NCI-H1105 (cell line): ENCODE results near the gene LSP1.

ENCODE experiments used
- DNase-seq: peaks from one replicate; lab custom pipeline; 2025; lab: John Stamatoyannopoulos, UW

The LSP1 gene

DNA sequence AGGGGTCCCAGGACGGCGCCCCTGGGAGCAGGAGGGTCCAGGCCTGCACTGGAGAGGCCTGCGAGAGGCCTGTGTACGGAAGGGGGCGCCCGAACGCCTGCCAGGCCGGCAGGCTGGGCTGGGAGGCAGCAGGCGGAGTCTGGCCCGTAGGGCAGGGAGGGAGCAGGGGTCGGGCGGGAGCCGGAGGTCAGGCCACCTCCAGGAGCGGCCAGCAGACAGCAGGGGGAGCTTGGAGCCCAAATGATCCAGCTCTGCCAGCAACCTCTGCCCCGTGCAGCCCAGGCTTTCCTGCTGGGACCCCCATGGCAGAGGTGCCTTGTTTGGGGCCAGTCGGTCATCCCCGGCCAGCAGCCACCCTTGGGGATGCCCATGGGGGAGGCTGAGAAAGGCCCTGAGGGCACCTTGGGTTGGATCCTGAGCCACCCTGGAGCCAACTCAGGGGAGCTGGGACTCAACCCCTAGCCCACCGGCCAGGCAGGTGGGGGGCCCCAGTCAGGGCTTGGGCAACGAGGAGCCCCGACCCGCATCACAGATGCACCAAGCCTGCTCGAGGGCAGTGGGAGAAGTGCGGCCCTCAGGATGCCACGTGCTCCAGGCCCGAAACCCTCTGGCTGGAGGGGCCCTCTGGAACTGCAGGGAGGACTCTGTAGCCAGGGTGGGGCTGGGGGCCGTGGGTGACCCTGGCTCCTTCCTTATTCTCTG lies 27.7 kb upstream of the LSP1 start:
- DNase-seq = no peak

DNA sequence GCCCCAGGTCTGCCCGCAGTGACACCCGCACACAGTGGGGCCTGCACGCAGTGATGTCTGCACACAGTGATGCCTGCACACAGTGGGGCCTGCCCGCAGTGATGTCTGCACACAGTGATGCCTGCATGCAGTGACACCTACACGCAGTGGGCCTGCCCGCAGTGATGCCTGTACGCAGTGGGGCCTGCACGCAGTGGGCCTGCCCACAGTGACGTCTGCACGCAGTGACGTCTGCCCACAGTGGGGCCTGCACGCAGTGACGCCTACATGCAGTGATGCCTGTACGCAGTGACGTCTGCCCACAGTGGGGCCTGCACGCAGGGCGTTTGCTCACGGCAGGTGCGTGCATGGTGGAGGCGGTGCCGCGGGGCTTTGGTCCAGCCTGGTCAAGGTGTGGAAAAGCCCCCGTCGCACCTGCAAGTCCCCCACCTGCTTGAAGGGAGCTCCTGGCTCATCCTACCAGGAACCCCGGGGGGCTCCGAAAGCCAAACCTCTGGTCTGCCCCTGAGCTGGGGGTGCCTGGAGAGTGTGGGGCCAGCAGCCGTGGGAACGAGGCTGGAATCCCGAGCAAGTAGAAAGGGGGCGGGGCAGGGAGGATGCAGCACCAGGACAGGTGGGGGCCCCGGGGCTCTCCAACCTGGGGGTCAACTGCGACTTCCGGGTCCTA lies 27.0 kb upstream of the LSP1 start:
- DNase-seq = no peak

DNA sequence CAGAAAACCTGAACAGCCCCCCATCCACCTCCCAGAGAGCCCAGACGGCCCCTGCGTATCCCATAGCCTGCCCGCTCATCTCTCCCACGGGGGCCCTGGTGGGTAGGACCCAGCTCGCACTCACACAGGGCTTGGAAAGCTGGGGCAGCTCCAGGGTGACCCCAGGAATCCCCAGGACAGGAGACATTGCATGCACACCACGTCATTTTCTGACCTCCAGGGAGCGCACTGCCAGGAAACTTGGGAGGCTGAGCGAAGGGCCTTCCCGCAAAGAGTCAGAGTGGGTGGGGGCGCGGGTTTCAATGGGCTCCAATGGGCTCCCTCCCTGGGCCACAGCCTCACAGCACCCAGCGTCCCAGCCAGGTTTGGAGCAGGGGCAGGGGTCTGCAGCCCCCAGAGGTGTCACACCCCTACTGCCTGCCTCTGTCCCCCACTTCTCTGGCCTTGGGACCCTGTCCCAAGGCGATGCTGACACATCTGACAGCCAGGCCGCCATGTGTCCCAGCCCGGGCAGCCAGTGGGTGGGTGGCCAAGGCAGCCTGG lies 26.3 kb upstream of the LSP1 start:
- no peak for DNase-seq

DNA sequence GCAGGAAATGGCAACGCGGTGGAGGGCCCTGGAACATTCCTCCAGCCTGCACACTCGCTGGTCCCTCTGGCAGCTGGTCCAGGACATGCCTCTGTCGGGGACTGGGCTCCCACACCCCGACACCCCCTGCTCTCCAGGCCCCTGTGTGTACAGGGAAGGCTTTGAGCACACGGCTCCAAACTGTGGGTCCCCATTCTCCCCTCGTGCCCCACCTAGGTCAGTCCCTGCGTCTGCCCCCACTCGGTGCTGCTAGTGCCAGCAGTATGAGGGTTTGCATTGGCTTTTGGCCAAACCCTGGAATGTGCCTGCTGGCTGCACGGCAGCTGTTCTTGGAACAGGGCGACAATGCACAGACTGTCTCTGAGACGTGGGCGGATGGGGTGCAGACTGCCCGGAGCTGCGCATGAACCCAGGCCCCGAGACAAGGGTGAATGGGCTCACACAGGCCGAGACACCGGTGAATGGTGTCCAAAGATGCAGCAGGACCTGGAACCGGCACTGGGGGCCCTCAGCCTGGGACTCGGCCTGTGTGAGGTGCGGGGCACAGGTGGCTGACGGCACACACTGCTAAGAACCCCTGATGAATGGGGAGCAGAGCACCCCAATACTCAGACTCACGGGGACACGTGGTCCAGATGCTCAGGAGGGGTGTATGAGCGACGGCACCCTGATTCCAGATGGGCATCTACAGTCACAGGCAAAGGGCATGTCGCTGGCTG lies 25.6 kb upstream of the LSP1 start:
- peak; percentile 93 for DNase-seq

DNA sequence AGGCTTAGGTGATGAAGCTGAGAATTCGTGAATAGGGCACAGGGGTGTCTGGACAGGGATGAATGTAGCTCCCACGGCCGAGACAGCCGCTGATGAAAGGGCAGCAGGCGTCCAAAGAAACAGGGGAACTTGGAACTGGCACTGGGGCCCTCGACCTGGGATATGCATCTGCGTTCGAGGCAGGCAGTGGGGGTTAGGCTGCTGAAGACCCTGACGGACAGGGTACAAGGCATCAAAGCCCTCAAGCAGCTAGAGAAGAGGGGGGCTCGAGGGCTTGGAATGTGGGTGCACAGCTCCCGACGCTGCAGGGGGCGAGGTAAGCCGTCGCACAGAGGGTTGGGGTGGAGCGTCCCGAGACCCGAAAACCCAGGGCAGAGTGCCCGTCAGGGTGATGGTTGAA lies 25.0 kb upstream of the LSP1 start:
- no peak for DNase-seq

DNA sequence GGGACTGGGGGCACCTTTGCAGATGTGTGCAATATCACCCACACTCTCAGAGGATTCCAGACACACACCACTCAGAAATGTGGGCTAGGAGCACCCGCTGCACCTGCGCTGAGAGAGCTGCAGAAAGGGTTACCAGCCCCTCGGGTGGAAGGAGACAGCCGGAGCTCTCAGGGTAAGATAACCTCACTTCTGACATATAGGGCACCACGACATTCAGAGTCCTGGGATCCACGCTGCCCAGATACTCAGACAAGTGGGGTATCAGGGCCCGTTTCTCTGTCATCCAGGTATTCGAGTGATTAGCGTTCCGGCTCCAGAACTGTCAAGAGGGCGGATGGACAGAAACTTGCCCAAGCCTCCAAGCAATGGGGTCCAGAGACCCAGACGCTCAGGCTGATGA lies 24.3 kb upstream of the LSP1 start:
- DNase-seq = no peak

DNA sequence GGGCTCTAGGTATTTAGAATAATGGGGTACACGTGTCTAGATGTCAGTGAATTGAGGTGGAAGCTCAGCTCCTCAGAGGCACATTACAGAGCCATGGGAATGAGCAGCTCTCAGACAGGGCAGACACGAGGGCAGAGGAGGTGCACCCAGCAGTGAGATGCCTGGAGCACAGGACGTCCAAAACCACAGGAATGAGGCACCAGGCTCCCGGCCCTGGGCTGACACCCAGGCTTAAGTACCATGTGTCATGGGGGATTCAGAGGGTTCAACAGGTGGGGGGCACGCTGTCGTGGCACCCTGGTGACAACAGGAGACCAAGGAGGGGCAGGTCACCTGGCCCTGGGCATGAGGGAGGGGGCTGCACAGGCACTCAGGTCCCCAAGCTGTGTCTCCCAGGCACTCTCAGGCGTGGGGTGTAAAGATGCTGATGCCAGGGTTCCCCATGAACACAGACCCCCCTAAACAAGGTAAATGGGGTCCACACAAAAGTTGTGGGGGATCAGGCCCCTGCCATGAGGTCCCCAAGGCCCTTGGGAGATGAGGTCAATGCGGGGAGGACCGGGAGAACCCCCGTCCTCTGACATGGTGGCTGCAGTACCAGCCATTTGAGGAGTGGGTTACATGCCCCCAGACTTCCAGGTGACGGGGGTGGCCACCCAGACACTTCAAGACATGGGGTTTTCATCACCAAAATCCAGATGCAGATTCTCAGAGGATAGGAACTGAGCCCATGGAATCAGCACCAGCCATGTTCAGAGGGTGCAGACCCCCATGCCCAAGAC lies 23.7 kb upstream of the LSP1 start:
- DNase-seq = no peak

DNA sequence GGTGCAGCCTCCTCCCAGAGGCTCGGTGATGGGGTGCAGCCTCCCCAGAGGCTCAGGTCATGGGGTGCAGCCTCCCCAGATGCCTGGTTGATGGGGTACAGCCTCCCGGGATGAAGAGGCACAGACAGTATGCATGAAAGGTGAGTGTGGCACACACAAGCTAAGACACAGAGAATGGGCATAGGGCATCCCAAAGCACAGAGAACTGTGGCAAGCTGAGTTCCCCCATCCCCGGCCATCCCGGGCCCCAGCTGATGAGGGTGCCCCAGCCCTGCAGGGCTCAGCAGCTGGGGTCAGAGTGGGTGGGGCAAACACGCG lies 22.9 kb upstream of the LSP1 start:
- no peak for DNase-seq

DNA sequence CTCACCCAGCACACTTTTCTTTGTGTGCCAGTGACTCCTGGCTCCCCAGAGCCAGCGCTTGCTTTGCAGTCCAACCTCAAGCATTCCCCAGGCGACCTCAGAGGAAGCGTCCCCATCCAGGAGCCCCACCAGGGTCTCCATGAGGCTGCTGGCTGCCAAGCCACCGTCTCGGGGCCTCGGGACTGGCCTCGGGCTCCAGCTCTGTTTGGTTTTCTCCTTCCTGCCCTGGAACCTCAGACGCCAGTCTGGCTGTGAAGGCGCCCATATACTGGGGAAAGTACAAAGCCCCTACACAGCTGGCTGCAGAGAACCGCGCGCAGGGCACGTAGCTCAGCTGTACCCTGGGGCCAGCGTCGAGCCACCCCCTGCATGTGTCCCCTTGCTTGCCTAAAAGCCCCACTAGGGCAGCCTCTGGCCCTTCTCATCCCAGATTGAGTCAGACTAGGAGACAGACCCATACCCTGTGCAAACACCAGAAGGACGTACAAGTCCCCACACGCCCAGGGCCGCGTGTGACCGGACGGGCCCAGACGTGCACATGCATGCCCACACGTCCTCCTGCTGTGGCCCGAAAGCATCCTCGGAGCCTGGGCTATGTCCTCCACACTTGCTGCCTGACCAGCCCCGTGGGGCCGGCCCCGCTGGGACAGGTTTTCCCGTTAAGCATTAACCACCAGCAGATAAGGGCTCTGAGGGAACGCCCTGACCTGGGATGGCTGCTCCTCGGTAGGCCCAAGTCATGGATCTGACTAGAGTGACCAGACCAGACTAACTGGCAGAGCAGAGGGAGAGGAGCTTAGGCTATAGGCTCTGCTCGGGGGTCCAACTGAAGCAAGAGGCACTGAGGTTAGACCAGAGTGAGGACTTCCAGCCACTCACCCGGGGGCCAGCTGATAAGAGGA lies 22.3 kb upstream of the LSP1 start:
- DNase-seq = peak; percentile 22

DNA sequence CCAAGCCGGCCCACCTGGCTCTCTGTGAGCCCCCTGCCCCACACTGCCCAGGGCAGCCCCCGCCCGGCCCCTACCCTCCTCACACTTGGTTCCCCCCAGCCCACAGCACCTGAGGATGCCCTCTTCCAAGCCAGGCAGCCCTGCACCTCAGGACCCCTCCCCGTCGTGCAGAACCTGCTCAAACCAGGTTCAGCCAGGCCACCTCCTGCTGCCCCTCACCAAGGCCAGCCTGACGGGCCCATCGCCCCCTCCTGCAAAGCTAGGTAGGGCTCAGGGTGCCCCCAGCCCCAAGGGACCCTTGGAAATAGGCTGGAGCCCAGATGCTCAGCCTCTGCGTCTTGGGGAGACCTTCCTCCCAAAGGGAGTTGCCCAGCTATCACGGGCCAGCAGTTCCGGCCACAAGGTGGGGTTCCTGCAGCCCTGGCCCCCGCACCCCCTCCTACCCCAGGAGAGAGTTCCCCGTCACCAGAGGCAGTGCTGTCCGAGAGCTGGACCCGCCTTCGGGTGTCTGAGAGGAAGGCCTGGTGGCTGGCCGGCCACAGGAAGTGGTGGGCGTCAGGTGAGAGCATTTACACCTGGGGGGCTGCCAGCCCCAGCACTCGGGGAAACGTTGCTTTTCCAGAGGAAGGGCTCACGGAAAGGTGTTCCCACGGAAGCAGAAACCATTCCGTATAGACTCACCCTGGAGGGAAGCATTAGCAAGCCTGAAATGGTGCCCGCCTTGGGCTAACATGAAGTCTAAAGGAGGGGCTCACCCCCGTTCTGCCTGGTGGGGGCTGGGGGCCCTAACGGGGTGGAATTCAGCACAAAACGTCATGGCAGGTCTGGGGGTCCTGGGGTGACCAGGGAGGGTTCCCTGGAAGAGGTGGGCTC lies 21.3 kb upstream of the LSP1 start:
- no peak for DNase-seq

DNA sequence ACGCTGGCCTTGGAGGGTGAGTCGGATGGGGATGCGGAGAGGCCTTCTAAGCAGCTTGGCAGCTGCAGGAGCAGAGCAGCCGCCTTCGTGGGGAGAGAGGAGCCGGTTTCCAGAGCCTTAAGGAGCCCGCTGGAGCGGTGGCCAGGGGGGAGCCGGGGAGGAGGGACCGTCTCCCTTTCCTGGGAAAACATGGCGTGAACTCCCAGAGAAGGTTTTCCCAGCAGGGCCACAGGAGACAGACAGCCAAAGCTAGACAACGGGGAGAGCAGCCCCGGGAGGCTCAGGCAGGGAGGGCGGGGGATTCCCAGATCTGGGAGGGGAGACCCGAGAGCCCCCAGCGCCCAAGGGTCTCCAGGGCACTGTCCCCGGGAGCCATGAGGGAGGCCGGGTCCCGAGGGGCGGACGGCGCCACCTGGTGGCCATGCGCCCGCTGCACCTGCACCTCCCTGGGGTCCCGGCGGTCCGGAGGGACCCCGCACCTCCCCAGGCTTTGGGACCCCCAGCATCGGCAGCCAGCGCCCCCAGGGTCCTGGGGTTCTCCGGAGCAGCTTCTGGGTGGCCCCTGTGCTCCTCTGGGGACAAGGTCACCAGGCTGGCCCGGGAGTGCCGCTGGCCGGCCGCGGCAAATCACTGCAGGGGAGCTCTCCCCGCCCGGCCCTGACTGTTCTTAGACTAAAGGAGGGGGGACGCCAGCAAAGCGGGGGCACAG lies 20.5 kb upstream of the LSP1 start:
- peak; percentile 40 for DNase-seq

DNA sequence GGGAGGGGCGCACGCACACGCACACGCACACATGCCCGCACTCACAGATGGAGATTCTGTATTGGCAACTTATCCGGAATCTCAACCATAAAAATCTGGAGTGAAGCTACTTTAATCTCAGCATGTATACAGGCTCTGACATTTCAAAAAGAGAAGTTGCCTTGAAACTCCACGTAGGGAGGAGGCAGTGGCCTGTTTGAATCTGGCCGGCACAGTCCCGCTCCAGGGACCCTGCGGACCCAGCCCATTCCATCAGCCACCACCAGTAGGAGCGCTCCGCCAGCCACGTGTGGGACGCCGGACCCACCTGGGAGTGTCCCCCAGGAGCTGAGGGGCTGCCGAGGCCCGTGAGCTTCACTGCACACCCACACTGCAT lies 20.0 kb upstream of the LSP1 start:
- no peak for DNase-seq

DNA sequence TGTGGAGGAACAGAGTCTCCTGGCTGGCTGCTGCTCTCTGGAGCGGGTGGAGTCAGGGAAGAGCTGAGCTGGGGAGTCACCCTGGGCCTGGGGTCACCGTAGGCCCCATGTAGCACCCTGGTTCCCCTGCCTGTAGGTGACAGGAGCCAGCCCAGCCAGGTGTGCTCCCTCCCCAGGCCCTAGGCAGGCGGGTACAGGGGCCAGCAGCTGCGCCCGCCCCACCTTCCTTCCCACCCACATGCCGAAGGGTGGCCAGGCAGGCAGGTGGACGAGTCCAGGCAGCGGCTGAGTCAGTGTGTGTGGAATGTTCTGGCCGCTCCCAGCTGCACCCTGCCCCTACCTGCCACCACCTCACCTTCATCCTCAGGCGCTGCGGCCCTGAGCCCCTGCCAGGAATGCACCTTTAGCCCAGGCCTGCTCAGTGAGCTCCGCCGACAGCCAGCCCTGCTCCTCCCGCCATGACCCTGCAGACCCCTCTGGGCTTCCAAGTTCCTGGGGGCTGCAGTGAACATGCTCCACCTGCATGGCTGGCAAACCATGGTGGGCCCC lies 18.7 kb upstream of the LSP1 start:
- no peak for DNase-seq

DNA sequence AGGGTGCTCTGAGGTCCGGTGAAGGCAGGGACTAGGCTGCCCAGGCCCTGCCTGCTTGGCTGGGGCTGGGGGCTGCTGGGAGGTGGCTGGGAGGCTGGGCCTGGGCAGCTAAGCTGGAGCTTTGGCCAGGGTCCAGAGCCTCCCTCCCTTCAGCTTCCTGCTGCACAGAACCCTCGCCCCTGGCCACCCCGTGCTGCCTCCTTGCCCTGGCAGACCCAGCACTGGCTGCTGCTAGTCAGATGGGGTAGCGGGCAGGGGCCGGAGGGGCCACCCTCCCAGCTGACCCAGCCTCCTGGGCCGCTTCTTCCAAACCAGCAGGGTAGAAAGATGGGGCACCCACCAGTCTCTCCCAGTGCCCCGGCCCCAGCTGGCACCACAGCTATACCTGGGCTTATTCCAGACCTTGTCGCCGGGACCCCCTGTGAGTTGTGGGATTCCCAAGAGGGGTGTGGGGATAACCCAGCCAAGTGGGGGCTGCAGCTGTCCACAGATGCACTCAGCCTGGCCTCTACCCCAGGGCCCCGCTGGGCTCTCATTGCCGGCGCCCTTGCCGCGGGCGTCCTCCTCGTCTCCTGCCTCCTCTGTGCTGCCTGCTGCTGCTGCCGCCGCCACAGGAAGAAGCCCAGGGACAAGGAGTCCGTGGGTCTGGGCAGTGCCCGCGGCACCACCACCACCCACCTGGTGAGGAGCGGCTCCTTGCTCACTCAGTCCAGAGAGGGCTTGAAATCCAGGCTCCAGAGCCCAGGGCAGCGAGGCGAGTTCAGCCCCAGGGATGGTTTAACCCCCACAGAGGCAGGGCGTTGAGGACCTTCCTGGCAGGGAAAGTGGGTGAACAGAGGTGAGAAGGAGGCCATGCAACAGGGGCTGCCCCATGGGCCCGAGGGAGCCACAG lies 17.9 kb upstream of the LSP1 start, which contains the start of gene SYT8:
Gene SYT8, plus strand, starts transcription at position 212 of the 892 bp plus-strand sequence. Its CDS starts 116 bp downstream, at position 328.
- DNase-seq = no peak

DNA sequence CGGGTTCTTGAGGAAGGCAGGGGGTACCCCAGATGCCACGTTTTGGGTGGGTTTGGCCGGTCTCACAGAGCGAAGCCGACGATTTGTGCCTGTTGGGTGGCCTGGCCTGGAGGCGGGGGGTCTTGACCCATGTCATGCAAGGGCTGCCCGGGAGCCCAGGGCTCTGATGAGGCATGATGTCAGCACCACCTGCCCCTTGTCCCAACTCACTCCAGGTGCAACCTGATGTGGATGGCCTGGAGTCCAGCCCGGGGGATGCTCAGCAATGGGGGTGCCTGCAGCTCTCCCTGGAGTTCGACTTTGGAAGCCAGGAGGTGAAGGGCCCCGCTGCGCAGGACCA lies 17.2 kb upstream of the LSP1 start:
- no peak for DNase-seq

DNA sequence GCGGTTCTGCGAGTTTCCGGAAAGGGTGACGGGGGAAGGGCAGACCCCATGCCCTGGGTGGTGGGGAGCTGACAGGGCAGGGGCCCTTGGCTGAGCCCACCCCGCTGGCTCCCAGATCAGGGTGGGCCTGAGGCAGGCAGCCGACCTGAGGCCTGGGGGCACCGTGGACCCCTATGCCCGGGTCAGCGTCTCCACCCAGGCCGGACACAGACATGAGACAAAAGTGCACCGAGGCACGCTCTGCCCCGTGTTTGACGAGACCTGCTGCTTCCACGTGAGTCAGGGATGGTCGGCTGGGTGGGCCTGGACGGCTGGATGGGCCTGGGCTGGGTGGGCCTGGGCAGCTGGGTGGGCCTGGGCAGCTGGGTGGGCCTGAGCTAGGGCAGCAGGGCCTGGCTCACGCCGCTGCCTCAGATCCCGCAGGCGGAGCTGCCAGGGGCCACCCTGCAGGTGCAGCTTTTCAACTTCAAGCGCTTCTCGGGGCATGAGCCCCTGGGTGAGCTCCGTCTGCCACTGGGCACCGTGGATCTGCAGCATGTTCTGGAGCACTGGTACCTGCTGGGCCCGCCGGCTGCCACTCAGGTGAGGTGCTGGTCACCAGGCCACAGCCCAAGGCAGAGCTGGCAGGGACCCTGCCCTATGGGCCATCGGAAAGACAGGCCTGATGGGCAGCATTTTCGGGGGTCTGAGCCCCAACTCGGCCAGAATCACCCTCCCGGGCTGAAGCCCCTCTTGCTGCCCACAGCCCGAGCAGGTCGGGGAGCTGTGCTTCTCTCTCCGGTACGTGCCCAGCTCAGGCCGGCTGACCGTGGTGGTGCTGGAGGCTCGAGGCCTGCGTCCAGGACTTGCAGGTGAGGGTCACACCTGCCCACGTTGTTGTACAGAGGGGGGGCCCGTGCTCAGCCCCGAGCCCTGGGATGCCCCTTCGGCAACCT lies 16.6 kb upstream of the LSP1 start:
- DNase-seq = no peak
